GM19467 (cell line): ENCODE measurements around the gene PSAPL1.

Experiments
- ATAC-seq: cut with Tn5 transposase; IDR thresholded peaks from one replicate; pipeline ENCODE4 v1.9.1; 2021; ENCODE audit warnings: mild to moderate bottlenecking, moderate library complexity; ENCODE audit not compliant: unreplicated experiment

Gene PSAPL1, protein sequence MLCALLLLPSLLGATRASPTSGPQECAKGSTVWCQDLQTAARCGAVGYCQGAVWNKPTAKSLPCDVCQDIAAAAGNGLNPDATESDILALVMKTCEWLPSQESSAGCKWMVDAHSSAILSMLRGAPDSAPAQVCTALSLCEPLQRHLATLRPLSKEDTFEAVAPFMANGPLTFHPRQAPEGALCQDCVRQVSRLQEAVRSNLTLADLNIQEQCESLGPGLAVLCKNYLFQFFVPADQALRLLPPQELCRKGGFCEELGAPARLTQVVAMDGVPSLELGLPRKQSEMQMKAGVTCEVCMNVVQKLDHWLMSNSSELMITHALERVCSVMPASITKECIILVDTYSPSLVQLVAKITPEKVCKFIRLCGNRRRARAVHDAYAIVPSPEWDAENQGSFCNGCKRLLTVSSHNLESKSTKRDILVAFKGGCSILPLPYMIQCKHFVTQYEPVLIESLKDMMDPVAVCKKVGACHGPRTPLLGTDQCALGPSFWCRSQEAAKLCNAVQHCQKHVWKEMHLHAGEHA

DNA sequence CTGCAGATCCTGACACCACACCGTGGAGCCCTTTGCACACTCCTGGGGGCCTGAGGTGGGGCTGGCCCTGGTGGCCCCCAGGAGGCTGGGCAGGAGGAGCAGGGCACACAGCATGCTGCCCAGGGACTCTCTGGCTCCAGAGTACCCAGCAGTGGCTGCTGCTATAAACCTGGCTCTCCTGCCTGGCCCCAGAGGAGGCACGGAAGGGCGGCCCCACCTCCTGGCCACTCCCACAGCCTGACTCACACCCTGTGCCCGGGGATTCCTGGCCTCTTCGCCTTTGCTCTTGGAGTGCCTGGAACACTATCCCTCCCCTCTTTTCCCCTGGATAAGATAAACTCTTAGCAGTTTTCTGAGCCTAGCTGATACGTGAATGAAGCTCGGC is at the start of gene PSAPL1:
PSAPL1 (minus strand) TSS at position 165 of the 385 bp plus-strand sequence; CDS start at position 114, 51 bp downstream.
- ATAC-seq = no peak

GRCh38 chr4:7481227-7481626 is 46.5 kb upstream of the PSAPL1 start:
- ATAC-seq = no peak

DNA sequence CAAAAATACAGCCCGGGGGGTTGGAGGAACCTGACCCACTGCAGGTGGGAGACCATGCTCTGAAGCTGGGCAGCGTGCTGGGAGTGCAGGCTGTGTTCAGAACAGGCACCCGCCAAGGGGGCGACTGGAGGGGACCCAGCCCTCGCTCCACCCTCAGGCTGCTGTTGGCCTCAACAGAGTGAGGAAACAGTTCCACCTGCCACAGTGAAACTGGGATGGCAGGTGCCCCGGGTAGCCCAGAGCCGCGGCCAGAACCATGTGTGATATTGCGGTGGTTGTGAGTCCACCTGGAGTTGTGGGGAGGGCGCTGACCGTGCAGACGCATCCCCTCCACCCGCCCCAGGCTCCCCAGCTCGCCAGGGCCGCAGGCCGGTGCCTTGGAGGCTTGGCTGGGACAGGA is 45.7 kb upstream of the PSAPL1 start:
- no peak for ATAC-seq

DNA sequence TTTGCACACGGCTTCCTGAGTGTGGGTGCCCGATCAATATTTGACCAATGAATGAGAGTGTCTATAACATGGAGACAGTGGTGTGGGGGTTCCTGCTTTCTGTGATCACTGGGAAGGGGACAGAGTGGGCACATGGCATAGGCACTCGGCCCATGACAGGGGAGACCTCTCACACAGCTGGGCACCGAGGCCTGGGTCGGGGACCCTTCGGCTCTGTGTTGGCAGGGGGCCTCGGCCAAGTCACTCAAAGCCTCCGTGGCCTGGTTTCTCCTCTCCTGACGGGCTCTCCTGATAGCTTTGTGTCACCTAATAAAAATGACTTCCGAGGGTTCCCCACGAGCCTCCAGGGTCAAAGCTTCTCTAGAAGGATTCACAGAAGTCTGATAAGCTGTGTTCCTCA is 43.9 kb upstream of the PSAPL1 start:
- no peak for ATAC-seq

GRCh38 chr4:7477695-7478094 is 43.0 kb upstream of the PSAPL1 start:
- ATAC-seq = no peak

GRCh38 chr4:7476820-7477219 is 42.1 kb upstream of the PSAPL1 start:
- no peak for ATAC-seq

DNA sequence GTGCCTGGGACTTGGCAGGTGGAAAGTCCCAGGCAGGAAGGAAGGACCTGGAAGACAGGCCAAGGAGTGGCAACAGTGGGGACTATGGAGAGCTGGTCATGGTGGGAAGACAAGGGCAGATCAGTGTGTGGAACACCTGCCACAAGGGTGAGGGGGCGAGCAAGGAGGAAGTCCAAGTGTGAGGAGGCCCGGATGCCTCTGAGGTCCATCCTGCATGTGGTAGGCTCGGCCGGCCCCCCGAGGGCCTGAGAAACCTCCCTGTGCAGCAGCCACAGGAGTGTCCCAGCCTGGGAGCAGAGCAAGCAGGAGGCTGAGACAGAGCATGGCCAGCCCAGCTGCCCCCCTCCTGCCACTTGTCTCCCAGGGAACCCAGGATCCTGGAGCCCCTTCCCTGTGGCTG is 40.5 kb upstream of the PSAPL1 start:
- ATAC-seq = no peak

GRCh38 chr4:7474320-7474719 is 39.6 kb upstream of the PSAPL1 start:
- no peak for ATAC-seq

GRCh38 chr4:7473081-7473480 is 38.4 kb upstream of the PSAPL1 start:
- no peak for ATAC-seq

- no peak for ATAC-seq
Measured at GRCh38 chr4:7472442-7473013, 37.8 kb upstream of the PSAPL1 start.

- ATAC-seq = no peak
Measured at GRCh38 chr4:7470522-7471128, 35.9 kb upstream of the PSAPL1 start.

- no peak for ATAC-seq
Measured at GRCh38 chr4:7470111-7470510, 35.4 kb upstream of the PSAPL1 start.

GRCh38 chr4:7469023-7469422 is 34.3 kb upstream of the PSAPL1 start:
- ATAC-seq = no peak

DNA sequence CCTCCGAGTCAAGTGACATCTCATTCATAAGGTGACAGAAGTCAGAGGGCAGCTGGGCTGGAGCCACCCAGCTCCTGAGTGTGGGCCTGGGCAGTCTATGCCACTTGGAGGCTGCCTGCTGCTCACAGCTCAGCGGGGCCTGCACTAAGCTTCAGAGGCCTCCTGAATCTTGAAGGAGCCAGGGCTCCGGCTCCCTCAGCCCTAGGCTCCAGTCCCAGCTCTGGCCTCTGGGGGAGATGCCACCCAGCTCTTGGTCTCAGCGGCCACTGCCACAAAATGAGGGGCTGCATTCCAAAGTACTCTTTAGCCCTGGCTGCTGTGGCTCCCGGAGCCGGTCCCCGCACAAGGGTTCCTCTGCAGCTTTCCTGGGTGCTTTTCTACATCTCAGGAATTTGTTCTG is 32.7 kb upstream of the PSAPL1 start:
- no peak for ATAC-seq

DNA sequence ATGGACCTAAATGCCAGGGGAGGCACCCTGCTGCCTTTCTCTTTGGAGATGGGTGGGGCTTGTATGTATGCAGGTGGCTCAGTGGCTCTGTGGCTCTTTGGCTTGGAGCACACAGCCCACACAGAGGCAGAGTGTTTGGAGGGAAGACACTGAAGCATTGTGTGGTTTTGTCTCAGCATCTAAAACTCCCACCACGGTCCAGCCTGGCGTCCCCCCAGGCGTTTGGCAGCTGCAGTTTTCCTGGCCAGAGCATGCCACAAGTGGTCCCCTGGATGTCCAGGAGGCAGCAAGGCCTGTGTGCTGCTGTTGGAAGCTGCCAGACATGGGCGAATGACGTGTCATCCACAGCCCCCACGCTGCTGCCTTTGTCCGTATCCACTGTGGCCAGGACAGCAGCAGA is 32.2 kb upstream of the PSAPL1 start:
- no peak for ATAC-seq

- ATAC-seq = no peak
Measured at GRCh38 chr4:7466215-7466614, 31.5 kb upstream of the PSAPL1 start.

DNA sequence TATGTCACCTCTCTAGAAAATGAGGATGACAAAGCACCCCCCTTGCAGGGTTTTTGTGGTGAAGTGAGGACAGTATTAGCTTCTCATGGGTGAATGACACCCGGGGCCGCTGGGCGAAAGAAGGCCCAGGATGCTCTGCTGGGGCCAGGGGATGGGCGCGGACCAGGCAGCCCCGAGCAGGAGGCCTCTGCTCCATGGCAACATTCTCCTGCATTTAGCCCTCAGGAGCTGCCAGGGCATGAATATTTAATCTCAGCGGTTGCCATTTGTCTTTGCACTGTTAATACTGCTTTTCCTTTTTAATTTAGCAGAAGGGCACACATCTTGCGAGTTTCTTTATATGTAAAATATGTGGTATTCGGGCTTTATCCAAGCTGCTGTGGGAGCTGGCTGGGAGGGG is 30.3 kb upstream of the PSAPL1 start:
- no peak for ATAC-seq

GRCh38 chr4:7464259-7464655 is 29.5 kb upstream of the PSAPL1 start:
- no peak for ATAC-seq

GRCh38 chr4:7463566-7464258 is 29.0 kb upstream of the PSAPL1 start:
- ATAC-seq = no peak

DNA sequence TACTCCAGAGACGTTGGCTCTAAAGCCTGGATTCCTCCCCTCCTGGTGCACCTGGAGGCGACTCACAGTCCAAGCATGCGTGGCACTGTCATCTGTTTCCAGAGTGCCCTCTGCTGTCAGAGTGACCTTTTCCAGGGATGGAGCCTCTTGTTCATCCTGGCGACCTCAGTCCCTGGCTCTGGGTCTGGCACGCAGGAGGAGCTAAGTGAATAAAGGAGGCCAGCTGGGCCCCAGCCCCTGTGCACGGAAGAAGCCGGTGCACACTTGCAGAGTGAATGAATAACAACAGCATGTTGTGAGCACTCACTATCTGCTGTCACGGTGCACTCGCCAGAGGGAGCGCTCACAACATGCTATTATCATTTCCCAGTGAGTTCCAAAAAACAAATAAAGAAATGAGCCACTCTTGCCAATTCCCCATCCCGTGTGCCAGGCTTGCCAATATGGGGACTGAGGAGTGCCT is 27.8 kb upstream of the PSAPL1 start:
- ATAC-seq = no peak

- no peak for ATAC-seq
Measured at GRCh38 chr4:7461230-7461629, 26.5 kb upstream of the PSAPL1 start.
